Fibroblast of villous mesenchyme (primary cell): ENCODE data around the gene CCT6A. TPM values are rescaled to one million over a fixed set of nuclear protein-coding genes. Genes with fewer than 3 reads are reported as not detected.
"Not testable (repeated sequence)": the region's sequence is repeated elsewhere in the genome, so short reads cannot be mapped to it uniquely, and the experiment has no call there.

ENCODE experiments used
- DNase-seq: peaks from one replicate; pipeline ENCODE4 v3.0.0-alpha.2; 2010; ENCODE audit warnings: low read depth
- H3K4me3 ChIP-seq: 2 replicates; pipeline ENCODE4 v1.5.1; 2011; ENCODE audit warnings: low read depth, mild to moderate bottlenecking, low read length
- total RNA-seq: library from RNA; depleted of rRNA; stranded (reverse); fragments of >200 nt; gene quantifications from 2 replicates; pipeline ENCODE4 v1.2.3, GENCODE V29; 2012
- TF ChIP-seq, protein P1 (sequence below): IDR thresholded peaks from 2 replicates; pipeline ENCODE4 v1.5.1; 2012; ENCODE audit warnings: low read depth, mild to moderate bottlenecking, low read length; ENCODE audit not compliant: insufficient read depth

CCT6A gene
- total RNA-seq, 1 donor, result 187 TPM

DNA sequence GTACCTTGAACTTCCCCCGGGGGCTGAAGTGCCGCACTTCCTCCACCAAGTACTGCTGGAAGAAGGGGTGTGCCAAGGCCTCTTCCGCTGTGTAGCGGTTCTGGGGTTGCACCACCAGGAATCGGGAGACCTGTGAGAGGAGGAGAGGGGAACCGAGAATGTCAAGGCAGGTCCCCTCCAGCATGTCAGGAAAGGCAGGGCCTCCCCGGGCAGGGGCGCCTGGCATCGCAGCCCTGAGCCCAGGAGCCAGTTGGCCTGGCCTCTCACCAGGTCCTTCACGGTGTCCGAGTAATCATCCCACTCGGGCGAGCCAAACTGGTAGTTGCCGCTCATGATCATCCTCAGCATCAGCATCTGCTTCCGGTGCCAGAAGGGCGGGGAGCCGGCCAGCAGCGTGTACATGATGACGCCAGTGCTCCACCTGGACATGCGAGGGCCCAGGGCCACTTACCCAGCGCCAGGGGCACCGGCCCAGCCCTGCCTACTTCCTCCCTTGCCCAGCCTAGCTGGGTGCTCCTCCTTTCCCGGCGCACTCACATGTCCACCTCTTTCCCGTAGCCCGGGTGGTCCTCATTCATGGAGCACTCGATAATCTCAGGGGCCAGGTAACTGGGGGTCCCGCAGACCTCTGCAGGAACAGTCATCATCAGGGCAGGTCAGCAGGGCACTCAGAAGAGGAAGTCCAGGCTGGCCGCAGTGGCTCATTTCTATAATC is 30.2 kb downstream of the CCT6A start:
- H3K4me3 ChIP-seq, result no peak overlapping the region
- TF ChIP-seq, protein P1, sequence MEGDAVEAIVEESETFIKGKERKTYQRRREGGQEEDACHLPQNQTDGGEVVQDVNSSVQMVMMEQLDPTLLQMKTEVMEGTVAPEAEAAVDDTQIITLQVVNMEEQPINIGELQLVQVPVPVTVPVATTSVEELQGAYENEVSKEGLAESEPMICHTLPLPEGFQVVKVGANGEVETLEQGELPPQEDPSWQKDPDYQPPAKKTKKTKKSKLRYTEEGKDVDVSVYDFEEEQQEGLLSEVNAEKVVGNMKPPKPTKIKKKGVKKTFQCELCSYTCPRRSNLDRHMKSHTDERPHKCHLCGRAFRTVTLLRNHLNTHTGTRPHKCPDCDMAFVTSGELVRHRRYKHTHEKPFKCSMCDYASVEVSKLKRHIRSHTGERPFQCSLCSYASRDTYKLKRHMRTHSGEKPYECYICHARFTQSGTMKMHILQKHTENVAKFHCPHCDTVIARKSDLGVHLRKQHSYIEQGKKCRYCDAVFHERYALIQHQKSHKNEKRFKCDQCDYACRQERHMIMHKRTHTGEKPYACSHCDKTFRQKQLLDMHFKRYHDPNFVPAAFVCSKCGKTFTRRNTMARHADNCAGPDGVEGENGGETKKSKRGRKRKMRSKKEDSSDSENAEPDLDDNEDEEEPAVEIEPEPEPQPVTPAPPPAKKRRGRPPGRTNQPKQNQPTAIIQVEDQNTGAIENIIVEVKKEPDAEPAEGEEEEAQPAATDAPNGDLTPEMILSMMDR, result no peak
- no peak for DNase-seq

DNA sequence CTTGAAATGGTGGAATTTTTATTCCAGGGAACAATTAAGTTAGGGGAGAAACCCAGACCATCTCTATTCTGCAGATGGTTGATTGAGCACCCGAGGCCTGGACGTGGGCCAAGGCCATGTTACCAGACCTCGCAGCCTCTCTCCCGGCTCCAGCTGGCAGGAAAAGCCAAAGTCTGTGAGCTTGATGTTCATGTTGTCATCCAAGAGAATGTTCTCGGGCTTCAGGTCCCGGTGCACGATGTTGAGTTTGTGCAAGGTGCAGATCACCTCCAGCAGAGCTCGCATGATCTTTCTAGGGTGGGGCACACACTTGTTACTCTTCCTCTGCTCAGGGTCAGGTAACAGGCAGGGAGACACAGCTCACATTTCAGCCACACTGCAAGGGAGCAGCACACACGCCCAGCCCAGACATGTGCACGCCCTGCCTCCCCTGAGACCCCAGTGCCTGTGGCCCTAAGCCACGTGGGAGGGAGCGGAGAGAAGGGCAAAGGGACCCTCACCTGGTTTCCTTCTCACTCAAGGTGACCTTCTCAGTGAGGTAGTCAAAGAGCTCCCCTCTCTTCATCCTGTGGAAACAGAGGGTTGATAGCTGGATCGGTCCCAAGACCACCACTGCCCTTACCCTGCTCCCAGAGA is 31.7 kb downstream of the CCT6A start:
- DNase-seq, result no peak
- TF ChIP-seq, protein P1, result no peak
- H3K4me3 ChIP-seq, result no peak overlapping the region

DNA sequence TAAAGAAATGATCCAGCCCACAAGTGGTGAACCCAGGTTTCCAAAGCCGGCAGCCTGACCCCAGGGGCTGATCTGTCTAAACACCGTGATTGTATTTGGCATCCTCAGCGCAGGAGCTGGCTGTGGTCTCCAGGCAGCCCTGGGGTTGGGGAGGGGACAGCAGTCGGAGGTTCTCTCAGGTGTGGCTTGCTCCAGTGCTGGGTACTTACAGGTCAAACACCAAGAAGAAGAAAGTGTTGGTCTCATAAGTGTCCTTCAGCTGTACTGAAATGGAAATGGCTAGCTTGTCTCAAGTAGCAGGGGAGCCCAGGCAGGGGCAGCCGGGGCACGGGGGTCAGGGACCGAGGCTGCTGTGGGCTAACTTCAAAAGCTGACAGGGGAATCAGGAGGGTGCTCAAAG is 35.2 kb downstream of the CCT6A start:
- H3K4me3 ChIP-seq, result no peak overlapping the region
- DNase-seq, result no peak
- TF ChIP-seq, protein P1, result no peak

DNA sequence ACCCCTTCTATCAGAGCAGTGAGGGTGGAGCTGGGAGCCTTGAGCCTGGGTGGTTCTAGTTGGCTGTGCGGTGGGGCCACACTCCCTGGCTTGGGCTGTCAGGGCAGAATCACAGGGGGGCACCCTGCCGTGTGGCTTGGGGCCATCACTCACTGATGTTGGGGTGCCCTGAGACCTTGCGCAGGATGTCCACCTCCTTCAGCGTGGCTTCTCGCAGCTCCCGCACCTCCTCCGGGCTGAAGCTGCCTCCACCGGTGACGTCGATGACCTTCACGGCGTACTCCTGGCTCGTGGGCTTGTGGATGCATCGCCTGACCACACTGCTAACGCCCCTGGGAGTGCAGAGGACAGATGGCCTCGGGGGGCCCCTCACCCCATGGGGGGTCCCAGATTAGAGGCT is 35.9 kb downstream of the CCT6A start:
- DNase-seq, result no peak
- no peak overlapping the region for H3K4me3 ChIP-seq
- TF ChIP-seq, protein P1, result no peak

DNA sequence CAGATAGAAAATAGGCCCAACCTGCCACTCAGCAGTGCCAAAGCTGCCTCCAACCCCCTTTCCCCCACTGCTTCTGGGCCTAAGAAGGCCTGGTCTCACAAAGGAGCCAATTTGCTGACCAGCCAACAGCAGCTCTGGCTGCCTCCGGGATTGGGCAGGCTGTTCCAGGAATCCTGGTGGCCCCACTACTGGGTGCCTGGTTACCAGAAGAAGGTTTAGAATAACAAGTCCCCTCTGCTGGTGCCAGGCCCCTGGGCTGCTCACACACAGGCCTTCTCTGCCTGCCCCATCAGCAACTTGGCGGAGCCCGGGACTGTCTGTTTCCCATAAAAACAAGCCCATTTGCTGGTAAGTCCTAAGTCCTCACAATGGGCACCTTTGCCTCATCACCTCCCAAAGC is 40.0 kb downstream of the CCT6A start:
- H3K4me3 ChIP-seq, result no peak overlapping the region
- no peak for DNase-seq
- TF ChIP-seq, protein P1, result no peak

DNA sequence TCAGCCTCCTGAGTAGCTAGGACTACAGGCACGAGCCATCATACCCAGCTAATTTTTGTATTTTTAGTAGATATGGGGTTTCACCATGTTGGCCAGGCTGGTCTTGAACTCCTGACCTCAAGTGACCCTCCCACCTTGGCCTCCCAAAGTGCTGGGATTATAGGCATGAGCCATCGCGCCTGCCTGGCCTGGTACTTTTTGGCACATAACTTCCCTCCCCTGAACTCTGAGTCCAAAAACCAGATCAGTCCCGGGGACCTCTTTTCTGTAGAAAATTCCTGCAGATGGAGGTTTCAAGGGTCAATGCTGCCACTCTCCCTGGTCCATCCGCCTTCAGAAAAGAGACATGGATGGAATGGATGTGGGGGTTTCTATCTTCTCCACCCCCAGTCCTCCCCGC is 40.8 kb downstream of the CCT6A start:
- not testable (repeated sequence) for H3K4me3 ChIP-seq, DNase-seq

DNA sequence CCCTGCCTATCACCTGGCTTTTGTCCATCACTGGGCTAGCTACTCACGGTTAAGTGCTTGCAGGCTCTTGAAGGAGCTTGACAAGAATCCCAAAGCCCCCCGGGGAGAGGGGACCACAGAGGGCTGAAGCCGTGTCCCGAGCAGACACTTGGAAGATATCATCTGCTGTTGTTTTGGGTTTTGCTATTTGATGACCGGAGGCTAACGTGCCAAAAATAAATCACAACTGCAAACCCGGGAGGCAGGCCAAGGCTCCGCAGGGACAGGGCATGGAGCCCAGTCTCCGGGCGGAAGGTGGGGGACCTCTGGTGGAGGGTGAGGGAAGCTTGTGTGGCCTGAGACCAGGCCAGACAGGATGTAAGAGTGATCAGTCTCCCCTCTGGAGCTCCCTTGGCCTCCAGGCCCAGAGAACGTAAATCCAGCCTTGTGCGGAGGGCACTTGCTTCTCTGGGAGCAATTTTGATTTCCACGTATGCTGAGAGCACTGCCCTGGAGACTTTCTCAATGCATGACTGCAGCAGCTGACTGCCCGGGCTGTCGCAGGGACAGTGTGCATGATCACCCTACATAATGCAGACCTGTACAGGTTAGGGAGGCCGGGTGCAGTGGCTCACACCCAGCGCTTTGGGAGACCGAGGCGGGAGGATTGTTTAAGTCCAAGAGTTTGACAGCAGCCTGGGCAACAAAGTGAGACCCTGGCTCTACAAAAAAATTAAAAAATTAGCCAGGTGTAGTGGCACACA is 41.4 kb downstream of the CCT6A start, which contains the start of gene PHKG1:
TSS of gene PHKG1 (minus strand) at position 164 of the 743 bp plus-strand sequence. CDS start 4,011 bp downstream, outside the sequence.
- no peak within 1 kb of the TSS for H3K4me3 ChIP-seq
- DNase-seq, result peak; percentile 81
- TF ChIP-seq, protein P1, result peak; percentile 9
